Lower leg skin (tissue), 4 donors: ENCODE results near the gene PPARG. TPM values are rescaled to one million over a fixed set of nuclear protein-coding genes. Genes with fewer than 3 reads are reported as not detected.

Source experiments
- DNase-seq, 2 donors: peaks; one replicate each; pipeline ENCODE4 v3.0.0-alpha.2; 2019; ENCODE audit warnings: low spot score in 2 of 2
- H3K4me3 ChIP-seq: fragments of 200-600 bp; sonication (generic); 2 replicates; pipeline ENCODE4 v1.5.1; 2017; ENCODE audit warnings: mild to moderate bottlenecking, low read depth; ENCODE audit not compliant: poor library complexity, severe bottlenecking
- CTCF ChIP-seq, 3 donors: fragments of 450-650 bp; IDR thresholded peaks; one replicate each; pipeline ENCODE4 v1.5.1; 2016; ENCODE audit warnings: antibody characterized with exemption in 3 of 3, mild to moderate bottlenecking in 3 of 3, moderate library complexity in 2 of 3
- POLR2A ChIP-seq, 2 donors: fragments of 450-650 bp; IDR thresholded peaks; one replicate each; pipeline ENCODE4 v1.6.1; 2016 to 2017; ENCODE audit warnings: antibody characterized with exemption in 2 of 2, mild to moderate bottlenecking in 1 of 2, moderate library complexity in 1 of 2
- WGBS, 2 donors: methylation state at CpG; one replicate each; pipeline ENCODE4 v1.1.5; 2018; 5-methylcytosine and 5-hydroxymethylcytosine counted together
- intact Hi-C: fragments of 100-400 bp; cut with DNase I; formaldehyde crosslinking; loops from one replicate; pipeline ENCODE4 v1.15.0; 2023; ENCODE audit warnings: low total_unique reads
- total RNA-seq, 4 donors: library from RNA; depleted of rRNA; stranded (reverse); fragments of >200 nt; gene quantifications; one replicate each; pipeline ENCODE4 v1.1.0, GENCODE V29; 2016

Gene PPARG
- total RNA-seq, 4 donors from 2014 or later: 8.4 to 14.1 (median 9.8) TPM

DNA sequence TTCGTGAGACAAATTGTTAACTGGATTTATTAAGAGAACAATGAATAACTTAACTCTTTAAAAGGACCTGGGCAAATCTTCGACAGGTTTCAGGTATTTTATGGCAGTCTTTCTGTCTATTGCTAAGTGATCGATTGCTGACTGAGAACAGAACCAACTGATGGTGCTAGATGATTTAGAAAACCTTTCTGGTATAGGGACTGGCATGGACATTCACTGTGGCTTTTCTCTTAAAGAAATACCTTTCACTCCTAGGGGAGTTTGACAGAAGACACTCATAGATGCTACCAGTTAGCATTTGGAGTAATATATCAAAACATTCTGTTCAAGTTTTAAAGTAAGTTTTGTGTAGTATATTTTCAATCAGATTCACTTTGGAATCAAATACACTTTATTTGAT, 654 bp downstream of the PPARG start:
- intact Hi-C loops: no loop called here
- H3K4me3 ChIP-seq: no peak overlapping the region
- 37 to 48% methylated on average over 3 of the region's 3 CpGs for WGBS, 2 donors
- TF ChIP-seq POLR2A (IDR thresholded peaks at IDR 0.05) (no peak), CTCF (IDR thresholded peaks at IDR 0.05) (no peak)
- DNase-seq: no peak

GRCh38 chr3:12292770-12293169, 3.9 kb downstream of the PPARG start:
- intact Hi-C loops: no loop called here
- WGBS, 2 donors: 86 to 95% methylated on average over 9 of the region's 9 CpGs
- no peak for TF ChIP-seq POLR2A (IDR thresholded peaks at IDR 0.05)
- no peak for TF ChIP-seq CTCF (IDR thresholded peaks at IDR 0.05)
- no peak overlapping the region for H3K4me3 ChIP-seq
- DNase-seq: no peak

DNA sequence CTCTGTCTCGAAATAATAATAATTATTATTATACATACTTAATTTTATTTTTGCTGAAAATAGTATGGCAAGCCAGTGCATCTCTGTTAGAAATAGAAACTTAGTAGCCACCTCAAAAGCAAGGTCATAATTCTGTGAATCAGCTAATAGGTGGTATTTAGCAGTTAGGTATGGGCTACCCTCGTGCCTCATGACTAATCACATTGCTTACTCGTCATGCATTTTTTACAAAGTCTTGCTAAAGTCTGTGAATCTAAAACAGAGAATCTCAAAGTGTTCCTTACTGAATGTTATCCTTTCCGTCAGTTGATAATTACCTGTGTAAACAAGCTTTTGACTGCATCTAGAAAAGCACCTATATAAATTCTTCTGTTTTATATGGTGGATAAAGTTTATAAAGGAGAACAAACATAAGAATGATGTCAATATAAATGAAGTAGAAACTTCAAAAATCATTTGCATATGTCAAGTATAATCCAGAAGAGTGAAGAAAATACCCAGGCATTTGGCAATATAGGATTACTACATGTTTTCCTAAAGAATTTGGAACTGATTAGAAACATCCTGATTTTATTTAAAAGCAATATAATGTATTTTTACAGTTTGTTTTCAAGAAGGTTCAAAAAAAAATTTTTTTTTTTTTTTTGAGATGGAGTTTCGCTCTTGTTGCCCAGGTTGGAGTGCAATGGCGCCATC, 6.2 kb downstream of the PPARG start:
- no peak overlapping the region for H3K4me3 ChIP-seq
- no peak for DNase-seq
- intact Hi-C loops: no loop called here
- WGBS, 2 donors: 90% methylated on average over 6 of the region's 6 CpGs
- TF ChIP-seq POLR2A (IDR thresholded peaks at IDR 0.05): no peak
- no peak for TF ChIP-seq CTCF (IDR thresholded peaks at IDR 0.05)

DNA sequence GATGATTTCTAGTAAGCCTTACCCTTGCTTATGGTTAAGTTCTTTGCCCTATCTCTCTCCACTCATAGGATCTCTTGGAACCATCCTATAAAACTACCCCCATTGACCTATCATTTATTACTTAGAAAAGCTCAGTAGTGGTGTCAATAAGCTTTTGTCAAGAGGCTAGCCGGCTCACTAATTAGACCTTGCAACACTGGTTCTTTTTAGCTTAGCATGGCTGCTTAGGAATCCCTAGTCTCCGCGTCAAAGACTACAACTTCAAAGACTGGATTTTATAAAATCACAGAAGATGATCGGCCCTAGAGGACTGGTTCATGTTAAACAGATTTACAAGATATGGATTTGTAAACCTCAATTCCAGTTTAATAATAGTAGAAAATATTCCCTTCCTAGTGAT, 7.6 kb downstream of the PPARG start:
- TF ChIP-seq POLR2A (IDR thresholded peaks at IDR 0.05): no peak
- TF ChIP-seq CTCF (IDR thresholded peaks at IDR 0.05): no peak
- intact Hi-C loops: no loop called here
- DNase-seq: no peak
- H3K4me3 ChIP-seq: no peak overlapping the region
- WGBS, 2 donors: 85 to 91% methylated on average over 4 of the region's 4 CpGs

DNA sequence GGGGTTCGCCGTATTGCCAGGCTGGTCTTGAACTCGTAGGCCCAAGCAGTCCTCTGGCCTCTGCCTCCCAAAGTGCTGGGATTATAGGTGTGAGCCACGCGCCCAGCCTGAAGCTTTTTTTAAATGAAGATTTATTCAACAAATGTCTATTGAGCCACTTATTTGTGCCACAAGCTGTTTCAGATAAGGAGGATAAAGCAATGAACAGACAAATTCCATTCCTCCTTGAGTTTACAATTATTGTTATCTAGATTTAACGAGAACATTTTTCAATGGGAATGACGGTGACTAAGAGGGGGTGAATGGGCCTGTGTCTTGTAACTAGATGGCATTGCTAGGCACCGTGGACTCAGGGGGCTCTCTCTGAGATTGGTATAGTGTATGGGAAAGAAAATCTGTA, 10.2 kb downstream of the PPARG start:
- no peak for TF ChIP-seq CTCF (IDR thresholded peaks at IDR 0.05)
- no peak for TF ChIP-seq POLR2A (IDR thresholded peaks at IDR 0.05)
- no peak for DNase-seq
- intact Hi-C loops: no loop called here
- 85 to 96% methylated on average over 8 of the region's 8 CpGs for WGBS, 2 donors
- H3K4me3 ChIP-seq: no peak overlapping the region

DNA sequence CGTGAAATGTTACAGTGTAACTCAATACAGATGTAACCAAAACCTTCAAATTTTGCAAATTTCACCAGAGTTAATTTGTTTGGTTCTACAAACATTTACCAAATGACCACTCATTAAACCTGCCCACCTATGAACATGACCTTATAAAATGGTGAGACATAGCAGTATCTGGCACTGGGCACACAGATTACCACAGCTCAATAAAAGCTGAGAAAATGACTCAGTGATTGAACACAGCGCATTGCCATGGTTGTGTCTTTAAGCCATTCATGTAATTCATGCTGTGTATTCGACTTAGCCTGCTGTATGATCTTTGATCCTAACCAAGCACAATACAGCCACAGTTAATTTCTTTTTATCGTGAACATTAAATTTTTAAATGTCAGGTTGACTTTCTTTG, 11.3 kb downstream of the PPARG start:
- TF ChIP-seq POLR2A (IDR thresholded peaks at IDR 0.05): no peak
- TF ChIP-seq CTCF (IDR thresholded peaks at IDR 0.05): no peak
- no peak for DNase-seq
- H3K4me3 ChIP-seq: no peak overlapping the region
- WGBS, 2 donors: 77 to 86% methylated on average over 4 of the region's 4 CpGs
- intact Hi-C loops: no loop called here
